Hematopoietic multipotent progenitor cell (in vitro differentiated cells): ENCODE data around the gene SRRM4. TPM values are rescaled to one million over a fixed set of nuclear protein-coding genes. Genes with fewer than 3 reads are reported as not detected.

Source experiments
- DNase-seq, 3 donors: peaks; one replicate each; pipeline ENCODE4 v3.0.0-alpha.2; 2011 to 2015; ENCODE audit warnings: low read depth in 2 of 3, low spot score in 2 of 3
- total RNA-seq: library from RNA; depleted of rRNA; stranded (reverse); fragments of >200 nt; gene quantifications from one replicate; pipeline ENCODE4 v1.2.3, GENCODE V29; 2012

The SRRM4 gene
- total RNA-seq, 1 donor: under 0.01 TPM

DNA sequence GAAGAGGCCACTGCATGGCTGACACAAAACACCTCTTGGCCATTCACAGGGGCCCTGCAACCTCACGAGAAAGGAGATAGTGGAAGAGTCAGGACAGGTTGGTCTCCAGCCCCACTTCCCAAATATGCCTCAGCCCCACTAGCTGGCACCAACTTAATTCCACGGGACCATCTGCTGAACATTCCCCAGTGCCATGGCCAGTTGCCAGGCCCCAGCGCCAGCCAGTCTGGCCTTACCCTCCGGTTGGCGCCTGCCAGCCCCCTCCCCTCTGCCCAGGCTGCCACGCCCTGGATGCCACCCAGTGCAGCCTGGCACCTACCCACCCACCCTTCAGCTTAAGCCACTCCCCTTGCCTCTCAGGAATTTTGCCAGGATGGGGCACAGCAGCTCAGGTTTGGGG, 176.2 kb downstream of the SRRM4 start:
- DNase-seq: no peak

DNA sequence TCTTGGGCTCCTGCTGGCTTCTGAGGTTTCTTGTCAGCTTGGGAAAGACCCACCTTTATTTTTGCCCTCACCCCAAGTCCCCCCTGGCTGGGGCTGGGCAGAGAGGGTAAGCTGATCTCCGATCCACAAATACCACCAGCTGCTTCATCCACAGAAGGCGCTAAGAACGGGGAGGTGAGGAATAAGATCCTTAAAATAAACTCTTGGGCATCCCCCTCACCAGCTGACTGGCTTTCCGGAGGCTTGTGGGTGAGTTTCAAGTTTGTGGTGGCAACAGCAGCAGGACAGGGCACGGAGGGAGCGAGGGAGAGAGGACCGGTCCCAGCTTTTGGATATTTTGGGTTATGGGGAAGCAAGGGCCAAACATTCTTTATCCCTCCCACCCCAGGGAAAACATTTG, 176.6 kb downstream of the SRRM4 start:
- DNase-seq: no peak

DNA sequence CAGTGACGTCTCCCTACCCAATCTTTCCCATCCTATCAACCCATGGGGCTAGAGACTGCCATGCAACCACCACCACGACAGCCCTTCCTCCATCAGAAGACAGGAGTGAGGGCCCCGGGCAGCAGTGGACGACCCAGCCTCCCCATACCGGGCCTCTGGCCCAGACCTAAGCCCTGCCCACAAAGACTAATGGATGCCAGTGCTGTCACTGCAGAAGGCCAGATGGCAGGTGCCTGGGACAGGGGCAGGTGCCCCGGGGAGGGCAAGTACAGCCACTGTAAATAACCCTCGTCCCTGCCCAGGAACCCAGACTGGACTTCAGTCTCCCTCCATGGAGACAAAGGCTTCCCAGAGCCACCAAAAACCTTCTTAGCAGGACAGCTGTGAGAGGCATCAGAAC, 177.1 kb downstream of the SRRM4 start:
- DNase-seq: no peak

DNA sequence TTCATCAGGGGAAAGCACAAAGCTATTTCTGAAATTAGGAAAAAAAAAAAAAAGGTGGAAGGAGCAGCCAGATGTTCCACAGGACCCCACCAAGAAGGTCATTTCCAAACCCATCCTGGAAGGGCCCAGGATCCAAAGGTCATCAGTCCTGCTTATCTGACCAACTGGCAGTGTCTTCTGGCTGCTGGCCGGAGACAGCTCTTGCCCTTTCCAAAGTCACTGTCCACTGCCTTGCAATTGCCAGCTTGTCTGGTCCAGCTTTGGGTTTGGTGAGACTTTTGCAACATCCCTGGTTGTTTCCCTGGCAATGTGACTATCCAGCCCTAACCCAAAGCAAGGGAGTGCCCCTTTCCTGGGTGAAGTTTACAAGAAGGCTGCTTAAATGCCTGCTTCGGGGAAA, 178.5 kb downstream of the SRRM4 start:
- DNase-seq: no peak

DNA sequence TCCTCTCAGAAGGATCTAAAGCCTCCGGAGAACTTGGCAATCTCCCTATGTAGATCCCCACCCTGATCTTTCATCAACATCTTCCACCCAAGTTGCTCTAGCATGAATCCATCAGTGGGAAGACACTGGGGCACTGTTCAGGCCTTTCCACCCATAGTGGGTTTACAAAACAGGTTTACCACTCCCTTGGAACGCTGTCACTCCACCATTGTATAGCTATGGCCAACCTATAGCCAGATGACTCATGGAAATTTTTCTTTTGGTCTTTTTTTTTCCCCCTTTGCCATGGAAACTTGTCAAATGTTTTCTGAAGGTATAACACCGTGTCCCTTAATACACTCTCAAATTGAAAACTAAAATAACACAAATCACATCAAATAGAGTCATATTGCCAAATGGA, 186.6 kb downstream of the SRRM4 start:
- no peak for DNase-seq

DNA sequence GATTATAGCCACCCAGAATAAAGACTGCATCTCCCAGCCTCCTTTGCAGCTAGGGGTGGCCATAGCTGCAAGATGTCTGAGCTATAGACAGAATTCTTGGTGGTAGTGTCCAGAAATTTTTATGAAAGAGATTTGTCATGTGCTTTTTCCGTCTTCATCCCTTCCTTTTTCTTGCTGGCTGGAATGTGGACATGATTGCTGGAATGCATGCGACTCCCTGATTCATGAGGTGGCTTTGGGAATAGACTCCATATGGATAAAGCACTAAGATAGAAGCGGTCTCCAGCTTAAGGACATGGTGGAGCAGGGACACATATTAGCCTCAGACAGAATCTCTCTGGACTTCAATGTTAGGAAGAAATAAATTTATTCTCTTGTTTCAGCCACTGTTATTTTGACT, 187.4 kb downstream of the SRRM4 start:
- no peak for DNase-seq

DNA sequence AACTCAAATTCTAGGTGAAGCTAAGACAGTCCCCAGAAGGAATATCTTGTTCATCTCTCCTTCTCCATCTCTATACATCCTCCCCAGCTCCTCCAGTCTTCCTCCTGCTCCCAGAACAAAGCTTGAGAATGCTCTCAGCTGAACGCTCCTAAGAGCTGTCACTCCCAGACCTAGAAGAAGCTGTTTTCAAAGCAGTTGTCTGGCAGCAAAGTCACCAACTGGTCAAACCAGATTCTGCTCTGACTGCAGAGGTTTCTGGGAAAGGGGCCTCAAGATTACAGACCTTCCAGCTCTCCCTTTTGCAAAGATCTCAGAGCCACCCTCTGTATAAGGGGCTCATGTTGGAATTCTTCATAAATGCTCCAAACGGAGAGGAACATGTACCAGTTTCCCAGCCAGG, 187.8 kb downstream of the SRRM4 start:
- DNase-seq: no peak

DNA sequence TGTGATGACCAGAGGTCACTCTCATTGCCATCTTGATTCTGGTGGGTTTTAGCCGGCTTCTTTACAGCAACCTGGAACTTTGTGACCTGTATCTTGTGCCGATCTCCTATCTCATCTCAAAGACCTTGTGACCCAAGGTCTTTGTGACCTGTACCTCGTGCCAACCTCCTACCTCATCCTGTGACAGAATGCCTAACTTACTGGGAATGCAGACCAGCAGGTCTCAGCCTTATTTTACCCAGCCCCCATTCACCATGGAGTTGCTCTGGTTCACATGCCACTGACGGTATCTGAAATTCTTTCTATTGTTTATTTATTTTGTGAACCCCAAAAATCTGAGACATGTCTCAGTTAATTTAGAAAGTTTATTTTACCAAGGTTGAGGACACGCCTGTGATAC, 189.9 kb downstream of the SRRM4 start:
- DNase-seq: no peak

DNA sequence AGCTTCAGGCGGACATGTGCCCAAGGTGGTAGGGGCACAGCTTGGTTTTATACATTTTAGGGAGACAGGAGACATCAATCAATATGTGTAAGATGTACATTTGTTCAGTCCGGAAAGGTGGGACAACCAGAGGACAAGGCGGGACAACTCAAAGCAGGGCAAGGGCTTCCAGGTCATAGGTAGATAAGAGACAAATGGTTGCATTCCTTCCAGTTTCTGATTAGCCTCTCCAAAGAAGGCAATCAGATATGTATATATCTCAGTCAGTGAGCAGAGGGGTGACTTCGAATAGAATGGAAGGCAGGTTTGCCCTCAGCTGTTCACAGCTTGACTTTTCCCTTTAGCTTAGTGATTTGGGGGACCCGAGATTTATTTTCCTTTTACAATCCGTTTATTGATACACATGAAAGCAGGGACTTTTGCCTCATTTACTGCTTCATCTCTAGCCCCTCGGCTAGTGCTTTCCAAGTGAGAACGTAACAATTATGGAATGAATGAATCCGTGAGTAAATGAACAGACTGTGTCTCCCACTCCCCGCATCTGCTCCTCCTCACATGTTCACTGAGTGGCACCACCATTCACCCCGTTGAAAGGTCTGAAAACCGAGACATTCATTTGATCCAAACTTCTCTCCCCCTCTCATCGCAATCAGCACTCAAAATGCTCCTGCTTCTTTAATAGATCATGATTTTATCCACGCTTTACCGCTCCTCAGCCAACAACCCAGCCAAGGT, 190.5 kb downstream of the SRRM4 start:
- DNase-seq: no peak

DNA sequence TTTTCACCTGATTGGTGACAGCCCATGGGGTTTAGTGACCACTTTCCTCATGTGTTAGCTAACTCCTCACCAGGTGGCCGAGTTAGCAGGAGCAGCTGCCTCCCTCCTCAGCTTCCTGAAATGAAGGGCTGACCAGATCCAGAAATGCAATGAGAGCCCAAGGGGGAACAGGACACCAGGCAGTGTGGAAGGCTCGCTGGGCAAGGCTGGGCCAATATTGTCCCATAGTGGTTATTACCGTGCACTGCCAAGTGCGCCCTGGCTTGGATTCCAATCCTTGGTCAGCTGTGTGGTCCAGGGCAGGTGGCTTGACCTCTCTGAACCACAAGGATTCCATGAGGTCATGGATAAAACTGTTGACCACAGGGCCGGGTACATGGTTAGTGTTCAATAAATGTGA, 193.7 kb downstream of the SRRM4 start:
- DNase-seq: no peak

DNA sequence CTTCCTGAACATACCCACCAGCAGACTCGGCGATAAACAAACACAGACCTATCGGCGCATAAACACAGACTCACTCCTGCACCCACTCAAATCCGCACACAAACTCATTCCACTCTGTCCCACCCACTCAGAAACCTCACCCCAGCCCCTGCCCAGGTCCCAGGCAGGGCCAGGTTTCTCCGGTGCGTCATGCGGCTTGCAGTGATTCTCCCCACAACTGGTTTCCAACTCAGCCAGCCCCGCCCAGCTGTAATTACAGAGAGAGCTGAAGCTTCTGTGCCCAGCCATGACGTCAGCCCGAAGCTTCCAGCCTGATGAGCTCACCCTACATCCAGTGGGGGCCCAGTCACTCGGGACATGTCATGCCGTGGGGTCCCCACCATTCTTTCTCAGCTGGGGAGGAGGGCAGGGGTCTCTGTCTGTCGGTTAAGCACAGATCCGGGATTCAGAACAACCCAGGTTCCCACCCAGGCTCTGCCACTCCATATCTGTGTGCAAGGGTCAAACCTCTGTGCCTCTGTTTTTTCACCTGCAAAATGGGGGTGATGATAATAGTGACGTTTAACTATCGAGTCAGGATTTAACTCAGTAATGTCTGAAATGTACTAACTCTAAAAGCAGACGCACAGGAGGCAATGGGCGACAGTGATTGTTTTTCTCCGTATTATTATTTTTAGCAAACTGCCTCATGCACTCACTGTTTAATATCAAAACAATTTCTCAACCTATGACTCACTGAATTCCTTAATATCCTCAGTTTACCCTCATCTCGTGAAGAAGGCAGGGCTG, 195.1 kb downstream of the SRRM4 start:
- DNase-seq: peak in 1 of 3 donors; percentile 5

DNA sequence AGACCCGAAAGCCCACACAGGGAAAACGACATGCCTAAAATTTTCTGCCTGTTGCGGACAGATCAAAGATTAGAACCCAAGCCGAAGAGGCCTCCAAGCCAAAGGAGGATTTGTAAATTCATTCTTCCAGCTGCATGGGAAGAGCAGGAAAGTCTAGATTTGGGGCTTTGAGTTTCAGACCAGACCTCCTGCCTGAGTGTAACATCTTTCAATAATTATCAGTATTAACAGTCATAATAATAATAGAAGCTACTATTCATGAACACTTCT, 195.7 kb downstream of the SRRM4 start:
- no peak for DNase-seq

DNA sequence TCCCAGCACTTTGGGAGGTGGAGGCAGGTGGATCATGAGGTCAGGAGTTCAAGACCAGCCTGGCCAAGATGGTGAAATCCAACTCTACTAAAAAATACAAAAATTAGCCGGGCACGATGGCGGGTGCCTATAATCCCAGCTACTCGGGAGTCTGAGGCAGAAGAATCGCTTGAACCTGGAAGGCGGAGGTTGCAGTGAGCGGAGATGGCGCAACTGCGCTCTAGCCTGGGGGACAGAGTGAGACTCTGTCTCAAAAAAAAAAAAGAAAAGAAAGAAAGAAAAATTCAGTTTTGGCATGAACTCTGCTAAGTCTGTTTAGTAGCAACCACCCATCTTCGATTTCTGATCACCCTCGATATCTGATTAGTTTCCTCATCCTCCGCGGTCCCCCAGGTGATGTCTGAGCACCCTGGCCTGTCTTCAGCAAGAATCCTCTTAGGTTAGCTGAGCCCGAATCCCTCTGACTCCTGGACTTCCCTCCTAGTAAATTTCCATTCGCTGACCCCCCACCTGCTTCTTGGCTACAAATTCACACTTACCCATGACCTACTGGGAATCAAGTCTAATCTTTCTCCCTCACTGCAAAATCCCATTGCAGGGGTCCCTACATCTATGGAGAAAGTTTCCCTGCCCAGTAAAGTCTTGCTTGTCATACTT, 196.5 kb downstream of the SRRM4 start:
- no peak for DNase-seq

DNA sequence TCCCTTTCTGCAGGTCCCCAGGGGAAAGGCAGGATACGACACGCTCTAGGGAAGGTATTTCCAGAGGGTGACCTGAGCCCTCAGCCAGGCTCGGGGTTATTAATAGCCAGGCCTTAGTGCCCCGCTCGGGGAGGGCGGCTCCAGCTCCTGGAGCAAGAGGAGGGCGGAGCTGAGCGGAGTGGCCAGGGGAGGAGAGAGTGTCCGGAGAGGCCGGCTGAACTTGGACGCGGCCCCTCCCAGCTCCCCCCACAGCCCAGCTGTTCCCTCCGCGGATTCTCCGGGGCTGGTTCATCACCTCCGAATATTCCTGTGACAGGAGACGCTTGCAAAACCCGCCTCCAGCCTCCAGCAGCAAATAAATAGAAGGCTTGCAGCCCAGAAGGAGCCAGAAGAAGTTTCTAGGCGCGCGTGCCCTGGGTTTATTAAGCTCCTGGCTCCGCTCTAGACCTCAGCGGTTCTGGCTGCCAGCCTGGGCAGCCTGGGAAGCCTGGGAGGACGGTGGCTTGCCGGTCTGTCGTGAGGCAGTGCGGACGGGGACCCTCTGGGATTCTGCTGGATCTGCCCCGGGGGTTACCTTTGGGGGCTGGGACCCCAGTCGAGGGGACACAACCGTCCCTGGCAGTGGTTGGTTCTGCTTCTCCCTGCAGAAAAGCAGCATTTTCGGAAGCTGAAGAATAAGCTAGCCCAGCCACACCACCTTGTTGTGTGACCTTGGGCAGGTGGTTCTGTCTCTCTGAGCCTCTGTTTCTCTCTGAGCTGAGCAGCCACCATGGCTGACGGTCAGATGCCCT, 197.4 kb downstream of the SRRM4 start, which contains the start of gene HSPB8:
Gene HSPB8 (plus strand): TSS at position 388 of the 791 bp plus-strand sequence. CDS start 382 bp downstream, at position 770.
- DNase-seq: no peak

DNA sequence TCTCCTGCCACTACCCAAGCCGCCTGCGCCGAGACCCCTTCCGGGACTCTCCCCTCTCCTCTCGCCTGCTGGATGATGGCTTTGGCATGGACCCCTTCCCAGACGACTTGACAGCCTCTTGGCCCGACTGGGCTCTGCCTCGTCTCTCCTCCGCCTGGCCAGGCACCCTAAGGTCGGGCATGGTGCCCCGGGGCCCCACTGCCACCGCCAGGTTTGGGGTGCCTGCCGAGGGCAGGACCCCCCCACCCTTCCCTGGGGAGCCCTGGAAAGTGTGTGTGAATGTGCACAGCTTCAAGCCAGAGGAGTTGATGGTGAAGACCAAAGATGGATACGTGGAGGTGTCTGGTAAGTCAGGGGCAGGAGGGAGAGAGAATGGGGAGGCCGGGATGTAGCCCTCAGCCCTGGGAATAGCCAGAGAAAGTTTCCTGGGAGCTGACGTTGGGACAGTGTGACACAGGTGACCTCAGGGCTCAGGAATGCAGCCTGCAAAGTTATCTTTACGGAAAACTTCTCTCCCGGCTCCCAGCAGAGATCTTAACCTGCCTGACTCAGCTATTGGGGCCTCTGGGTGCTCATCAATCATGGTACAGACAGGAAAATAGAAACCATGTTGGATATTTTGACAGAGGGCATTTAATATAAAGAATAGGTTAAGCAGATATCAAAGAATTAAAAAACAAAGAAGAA, 198.1 kb downstream of the SRRM4 start:
- no peak for DNase-seq

DNA sequence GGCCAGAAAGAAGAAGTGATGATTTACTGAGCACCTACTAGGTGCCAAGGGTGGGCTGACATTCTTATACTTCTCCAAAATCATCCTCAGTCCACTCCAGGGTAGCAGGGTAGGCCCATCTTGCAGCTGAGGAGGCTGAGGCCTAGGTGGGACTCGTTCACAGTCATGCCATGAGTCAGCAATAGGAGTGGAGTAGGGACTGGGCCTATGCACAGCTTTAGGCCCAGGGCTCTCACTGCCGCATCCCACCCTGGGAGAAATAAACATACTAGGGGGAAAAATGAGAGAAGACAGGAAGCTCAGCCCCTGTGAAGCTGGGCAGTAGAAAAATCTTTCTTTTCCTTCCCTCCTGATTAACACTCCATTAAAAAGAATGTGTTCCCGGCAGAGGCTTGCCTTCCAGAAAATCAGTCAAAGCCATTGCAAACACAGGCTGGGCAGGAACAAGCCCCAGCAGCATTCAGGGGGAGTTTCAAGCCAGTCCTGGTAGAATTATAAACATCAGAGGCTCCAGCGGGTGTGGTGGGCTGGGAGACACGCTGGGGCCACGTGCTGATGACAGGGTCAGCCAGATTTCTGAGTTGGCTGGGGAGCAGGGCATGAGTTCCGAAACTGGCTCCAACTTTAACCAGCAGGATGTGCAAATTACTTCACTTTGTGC, 199.2 kb downstream of the SRRM4 start:
- no peak for DNase-seq

DNA sequence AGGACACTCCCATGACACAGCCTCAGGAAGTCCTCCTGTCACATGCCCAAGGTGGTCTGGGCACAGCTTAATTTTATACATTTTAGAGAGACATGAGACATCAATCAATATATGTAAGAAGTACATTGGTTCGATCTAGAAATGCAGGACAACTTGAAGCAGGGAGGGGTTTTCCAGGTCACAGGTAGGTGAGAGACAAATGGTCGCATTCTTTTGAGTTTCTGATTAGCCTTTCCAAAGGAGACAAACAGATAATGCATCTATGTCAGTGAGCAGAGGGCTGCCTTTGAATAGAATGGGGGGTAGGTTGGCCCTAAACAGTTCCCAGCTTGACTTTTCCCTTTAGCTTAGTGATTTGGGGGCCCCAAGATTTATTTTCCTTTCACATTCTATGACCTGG, 199.9 kb downstream of the SRRM4 start:
- no peak for DNase-seq

DNA sequence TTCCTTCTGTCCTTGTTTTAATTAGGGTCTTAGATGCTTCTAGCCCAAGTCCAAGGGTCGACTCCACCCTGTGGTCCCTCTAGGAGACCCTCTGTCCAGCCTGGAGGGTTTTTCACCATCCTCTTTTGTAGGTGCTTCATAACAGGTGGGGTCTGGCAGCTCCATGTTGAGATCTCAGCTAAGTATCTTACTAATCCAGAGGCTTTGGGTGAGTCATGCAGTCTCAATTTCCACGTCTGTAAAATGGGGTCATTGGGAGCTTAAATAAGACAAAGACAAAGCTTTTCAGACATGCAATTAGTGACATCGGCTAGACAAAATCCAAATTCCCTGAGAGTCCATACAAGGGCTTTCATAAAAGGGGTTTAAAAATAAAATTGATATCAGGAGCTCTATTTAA, 200.6 kb downstream of the SRRM4 start:
- no peak for DNase-seq

DNA sequence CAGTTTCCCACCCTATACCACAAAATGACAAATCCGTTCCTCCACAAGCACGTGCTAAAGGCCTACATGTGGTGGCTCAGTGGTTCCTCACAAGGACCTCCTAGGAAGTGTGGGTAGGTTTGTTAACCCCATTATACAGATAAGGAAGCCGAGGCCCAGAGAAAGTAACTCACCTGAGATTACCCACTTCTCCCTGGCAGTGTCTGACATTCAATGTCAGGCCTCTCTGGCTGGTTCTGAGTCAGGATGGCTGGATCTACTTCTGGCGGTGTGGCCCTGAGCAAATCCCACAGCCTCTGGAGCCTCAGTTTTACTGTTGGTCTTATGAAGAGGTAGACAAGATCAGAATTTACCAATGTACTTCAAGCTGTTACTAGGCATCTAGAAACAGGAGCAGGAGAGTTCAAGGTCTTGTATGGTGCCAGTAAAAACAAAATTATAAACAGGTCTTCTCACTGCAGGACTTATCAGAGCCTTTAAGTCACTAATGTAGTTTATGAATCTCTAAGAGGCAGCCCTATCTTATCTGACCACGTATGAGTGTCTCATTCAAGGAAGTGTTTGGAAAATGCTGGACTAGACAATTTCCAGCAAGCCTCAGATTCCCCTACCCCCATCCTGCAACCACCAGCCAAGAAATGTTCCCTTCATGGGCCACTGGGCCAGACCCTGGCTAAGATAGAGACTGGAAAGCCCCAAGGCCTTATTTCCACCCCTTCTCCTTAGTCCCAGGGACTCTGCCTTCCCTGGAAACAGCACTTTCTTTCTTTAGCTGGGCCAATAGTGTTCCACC, 201.6 kb downstream of the SRRM4 start:
- no peak for DNase-seq
